PC-3 (cell line): ENCODE data around the gene TAOK1.

Experiments used
- EZH2 ChIP-seq: fragments of 300-600 bp; sonication (generic); IDR thresholded peaks from one replicate; pipeline ENCODE4 v1.6.1; 2017; ENCODE audit warnings: antibody characterized with exemption, mild to moderate bottlenecking, low read length; ENCODE audit not compliant: unreplicated experiment
- EZH2phosphoT487 ChIP-seq: fragments of 300-600 bp; sonication (generic); IDR thresholded peaks from 2 replicates; pipeline ENCODE4 v1.6.1; 2018; ENCODE audit warnings: mild to moderate bottlenecking, antibody characterized with exemption, low read length, borderline replicate concordance
- TF ChIP-seq, protein P1 (sequence below): fragments of 300-600 bp; sonication (generic); conservative IDR thresholded peaks from 2 replicates; pipeline ENCODE4 v1.5.1; 2017; ENCODE audit warnings: antibody characterized with exemption, low read depth, mild to moderate bottlenecking, low read length

DNA sequence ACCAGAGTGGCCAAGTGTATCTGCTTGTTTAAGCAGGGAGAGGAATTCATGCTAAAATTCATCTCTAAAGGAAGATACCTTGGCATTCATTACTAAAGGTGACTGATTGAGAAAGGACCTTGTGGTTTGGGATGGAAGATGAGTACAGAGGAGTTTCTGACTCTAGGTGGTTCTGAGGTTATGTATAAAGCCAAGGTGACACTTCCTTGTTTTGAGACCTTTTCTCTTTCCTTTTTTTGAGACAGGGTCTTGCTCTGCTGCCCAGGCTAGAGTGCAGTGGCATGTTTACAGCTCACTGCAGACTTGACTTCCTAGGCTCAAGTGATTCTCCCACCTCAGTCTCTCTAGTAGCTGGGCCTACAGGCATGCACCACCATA, 167.6 kb downstream of the TAOK1 start:
- TF ChIP-seq, protein P1, sequence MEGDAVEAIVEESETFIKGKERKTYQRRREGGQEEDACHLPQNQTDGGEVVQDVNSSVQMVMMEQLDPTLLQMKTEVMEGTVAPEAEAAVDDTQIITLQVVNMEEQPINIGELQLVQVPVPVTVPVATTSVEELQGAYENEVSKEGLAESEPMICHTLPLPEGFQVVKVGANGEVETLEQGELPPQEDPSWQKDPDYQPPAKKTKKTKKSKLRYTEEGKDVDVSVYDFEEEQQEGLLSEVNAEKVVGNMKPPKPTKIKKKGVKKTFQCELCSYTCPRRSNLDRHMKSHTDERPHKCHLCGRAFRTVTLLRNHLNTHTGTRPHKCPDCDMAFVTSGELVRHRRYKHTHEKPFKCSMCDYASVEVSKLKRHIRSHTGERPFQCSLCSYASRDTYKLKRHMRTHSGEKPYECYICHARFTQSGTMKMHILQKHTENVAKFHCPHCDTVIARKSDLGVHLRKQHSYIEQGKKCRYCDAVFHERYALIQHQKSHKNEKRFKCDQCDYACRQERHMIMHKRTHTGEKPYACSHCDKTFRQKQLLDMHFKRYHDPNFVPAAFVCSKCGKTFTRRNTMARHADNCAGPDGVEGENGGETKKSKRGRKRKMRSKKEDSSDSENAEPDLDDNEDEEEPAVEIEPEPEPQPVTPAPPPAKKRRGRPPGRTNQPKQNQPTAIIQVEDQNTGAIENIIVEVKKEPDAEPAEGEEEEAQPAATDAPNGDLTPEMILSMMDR = no peak
- TF ChIP-seq EZH2 (no peak), EZH2phosphoT487 (no peak)
